ENCODE data around the gene RASGEF1C. TPM values are rescaled to one million over a fixed set of nuclear protein-coding genes. Genes with fewer than 3 reads are reported as not detected.

RASGEF1C gene
- total and polyA plus RNA-seq, 2 of the 13 experiments (the other 11 are each of a cell fraction or from before 2014, with no cell fraction given) = not detected

GRCh38 chr5:180067986-180068385, 141.0 kb downstream of the RASGEF1C start:
- Histone ChIP-seq H3K27ac (ENCODE audit: extremely low read length, insufficient read depth, low read length) (no peak overlapping the region), H3K9ac (ENCODE audit: insufficient read depth, low read depth, low read length) (no peak overlapping the region), H4K20me1 (ENCODE audit: insufficient read depth, low read length) (peaks cover 14% of the 10 kb centered on the region; the same call in 1 of the 2 replicates), H3K4me1 (ENCODE audit: insufficient read depth, low read length) (peaks cover 41% of the 10 kb centered on the region), H3K36me3 (replicated peaks in 1 of 2; ENCODE audit: control insufficient read depth in 1 of 2, insufficient read depth in 2 of 2, low read length in 2 of 2) (no peaks in the 10 kb centered on the region), H3K27me3 (ENCODE audit: control insufficient read depth in 1 of 2, insufficient read depth in 2 of 2, low read length in 2 of 2) (peaks cover 0 to 9% of the 10 kb centered on the region in 2 experiments; a peak in 3 of 5 replicates), H3K9me3 (ENCODE audit: low read length) (0 out of 2 replicates have a peak, but pooled peaks cover 4% of the 10 kb centered on the region), H2AFZ (ENCODE audit: low read length) (no peak overlapping the region), H3K79me2 (ENCODE audit: insufficient read depth, low read length) (peaks cover 40% of the 10 kb centered on the region), H3K4me2 (ENCODE audit: low read depth, low read length) (no peak overlapping the region), H3K4me3 (replicated peaks in 1 of 3; ENCODE audit: insufficient read depth in 1 of 3, low read depth in 2 of 3, low read length in 3 of 3) (no peak overlapping the region)
- ATAC-seq (no peak), FAIRE-seq (no peak), DNase-seq (ENCODE audit: low spot score) (no peak)
- no TSS peak for BruUV-seq (replicated peaks)
- in situ Hi-C loops (cut with HindIII; ENCODE audit: extremely low pct_ligation_motif_present, low pct_unique_long_range_greater_than_20kb) = no loop called here
- 86% methylated on average over 4 of the region's 4 CpGs for WGBS (ENCODE audit: low lambda C conversion rate)
- ChIA-PET CTCF (ENCODE audit: low intra/inter-chr PET ratio, low total read pairs) (no interaction called here), POLR2A (no interaction called here)
- intact Hi-C loops (cut with micrococcal nuclease; ENCODE audit: unreplicated experiment) = no loop called here
- no peak for TF ChIP-seq MAFF (IDR thresholded peaks at IDR 0.05; ENCODE audit: low read depth, low read length)
- TF ChIP-seq ZBTB10 (CRISPR knock-in tag; IDR thresholded peaks at IDR 0.05; ENCODE audit: borderline replicate concordance) = no peak
- TF ChIP-seq ZNF124 (CRISPR knock-in tag; IDR thresholded peaks at IDR 0.05) = no peak
- TF ChIP-seq TOPORS (CRISPR knock-in tag; IDR thresholded peaks at IDR 0.05) = no peak
- TF ChIP-seq CHD4 (IDR thresholded peaks at IDR 0.05; ENCODE audit: borderline replicate concordance, low read length) = no peak
- TF ChIP-seq THAP8 (CRISPR knock-in tag; IDR thresholded peaks at IDR 0.05; ENCODE audit: borderline replicate concordance) = no peak
- no peak for TF ChIP-seq E2F5 (CRISPR knock-in tag; conservative IDR thresholded peaks at IDR 0.05)
- no peak for TF ChIP-seq MIER3 (CRISPR knock-in tag; IDR thresholded peaks at IDR 0.05; ENCODE audit: borderline replicate concordance)
- no peak for TF ChIP-seq NFKBIZ (CRISPR knock-in tag; IDR thresholded peaks at IDR 0.05)
- no peak for TF ChIP-seq KIAA2018 (CRISPR knock-in tag; IDR thresholded peaks at IDR 0.05; ENCODE audit: borderline replicate concordance)
- no peak for TF ChIP-seq PLRG1 (conservative IDR thresholded peaks at IDR 0.05)
- no peak for TF ChIP-seq MED1 (CRISPR knock-in tag; IDR thresholded peaks at IDR 0.05)
